SK-N-SH treated with all-trans-retinoic acid at 6 μM for 48 hours (cell line): ENCODE measurements around the gene CD300LB.
"Not testable (repeated sequence)": the region's sequence is repeated elsewhere in the genome, so short reads cannot be mapped to it uniquely, and the experiment has no call there.

Experiments
- ATAC-seq: fragments of 200-7000 bp; cut with Tn5 transposase; 3 replicates; pipeline ENCODE4 v1.9.1; 2020; ENCODE audit warnings: mild to moderate bottlenecking, moderate library complexity
- ARNTL ChIP-seq: fragments of 450-650 bp; formaldehyde crosslinking; IDR thresholded peaks from 2 replicates; pipeline ENCODE4 v1.5.0; 2020; ENCODE audit warnings: low read depth, mild to moderate bottlenecking, moderate library complexity, borderline replicate concordance
- BACH2 ChIP-seq: fragments of 250-450 bp; sonication (Bioruptor Pico); IDR thresholded peaks from 2 replicates; pipeline ENCODE4 v1.9.0; 2021; ENCODE audit warnings: mild to moderate bottlenecking, borderline replicate concordance
- ESRRG ChIP-seq: fragments of 250-450 bp; sonication (Bioruptor Pico); IDR thresholded peaks from 2 replicates; pipeline ENCODE4 v1.6.1; 2021; ENCODE audit warnings: mild to moderate bottlenecking
- GLIS3 ChIP-seq: fragments of 250-450 bp; sonication (Bioruptor Pico); IDR thresholded peaks from 2 replicates; pipeline ENCODE4 v1.5.0; 2020; ENCODE audit warnings: mild to moderate bottlenecking, moderate library complexity
- OSR1 ChIP-seq: fragments of 250-450 bp; sonication (Bioruptor Pico); IDR thresholded peaks from 2 replicates; pipeline ENCODE4 v1.8.0; 2022; ENCODE audit warnings: moderate library complexity, mild to moderate bottlenecking, inconsistent platforms
- PPARA ChIP-seq: fragments of 250-450 bp; sonication (Bioruptor Pico); IDR thresholded peaks from 2 replicates; pipeline ENCODE4 v1.5.0; 2020; ENCODE audit warnings: mild to moderate bottlenecking, borderline replicate concordance
- RARB ChIP-seq: fragments of 250-450 bp; sonication (Bioruptor Pico); IDR thresholded peaks from 2 replicates; pipeline ENCODE4 v1.8.0; 2021; ENCODE audit warnings: mild to moderate bottlenecking, moderate library complexity
- SNAI2 ChIP-seq: fragments of 250-450 bp; sonication (Bioruptor Pico); IDR thresholded peaks from 2 replicates; pipeline ENCODE4 v1.5.0; 2020; ENCODE audit warnings: mild to moderate bottlenecking, moderate library complexity
- TCF4 ChIP-seq: fragments of 250-450 bp; sonication (Bioruptor Pico); IDR thresholded peaks from 2 replicates; pipeline ENCODE4 v1.8.0; 2021; ENCODE audit warnings: mild to moderate bottlenecking, moderate library complexity, borderline replicate concordance
- TOX ChIP-seq: fragments of 250-450 bp; sonication (Bioruptor Pico); IDR thresholded peaks from 2 replicates; pipeline ENCODE4 v1.8.0; 2021; ENCODE audit warnings: mild to moderate bottlenecking, moderate library complexity, borderline replicate concordance
- ZC3H10 ChIP-seq: fragments of 250-450 bp; sonication (Bioruptor Pico); IDR thresholded peaks from 2 replicates; pipeline ENCODE4 v1.5.1; 2021; ENCODE audit warnings: mild to moderate bottlenecking, moderate library complexity
- ZFP3 ChIP-seq: fragments of 250-450 bp; sonication (Bioruptor Pico); IDR thresholded peaks from 2 replicates; pipeline ENCODE4 v1.5.0; 2020; ENCODE audit warnings: mild to moderate bottlenecking, moderate library complexity
- ZFP30 ChIP-seq: fragments of 450-650 bp; formaldehyde crosslinking; IDR thresholded peaks from 2 replicates; pipeline ENCODE4 v1.5.0; 2022; ENCODE audit warnings: mild to moderate bottlenecking, moderate library complexity
- ZNF565 ChIP-seq: fragments of 450-650 bp; formaldehyde crosslinking; conservative IDR thresholded peaks from 2 replicates; pipeline ENCODE4 v1.5.0; 2020; ENCODE audit warnings: low read depth, mild to moderate bottlenecking, moderate library complexity
- ZNF70 ChIP-seq: fragments of 450-650 bp; formaldehyde crosslinking; IDR thresholded peaks from 2 replicates; pipeline ENCODE4 v1.5.0; 2020; ENCODE audit warnings: mild to moderate bottlenecking, moderate library complexity
- ZNF8 ChIP-seq: fragments of 450-650 bp; formaldehyde crosslinking; IDR thresholded peaks from 2 replicates; pipeline ENCODE4 v1.5.0; 2020; ENCODE audit warnings: mild to moderate bottlenecking, moderate library complexity
- TF ChIP-seq, protein P1 (sequence below): fragments of 250-450 bp; sonication (Bioruptor Pico); IDR thresholded peaks from 2 replicates; pipeline ENCODE4 v1.8.0; 2021; ENCODE audit warnings: low read depth, mild to moderate bottlenecking, moderate library complexity, borderline replicate concordance
- TF ChIP-seq, protein P2 (sequence below): fragments of 250-450 bp; sonication (Bioruptor Pico); IDR thresholded peaks from 2 replicates; pipeline ENCODE4 v1.5.1; 2020; ENCODE audit warnings: low read depth, mild to moderate bottlenecking, moderate library complexity
- TF ChIP-seq, protein P3 (sequence below): fragments of 250-450 bp; sonication (Bioruptor Pico); IDR thresholded peaks from 2 replicates; pipeline ENCODE4 v1.5.1; 2021; ENCODE audit warnings: mild to moderate bottlenecking, moderate library complexity
- TF ChIP-seq, protein P4 (sequence below): fragments of 250-450 bp; sonication (Bioruptor Pico); IDR thresholded peaks from 2 replicates; pipeline ENCODE4 v1.5.0; 2020; ENCODE audit warnings: mild to moderate bottlenecking, moderate library complexity

CD300LB gene

DNA sequence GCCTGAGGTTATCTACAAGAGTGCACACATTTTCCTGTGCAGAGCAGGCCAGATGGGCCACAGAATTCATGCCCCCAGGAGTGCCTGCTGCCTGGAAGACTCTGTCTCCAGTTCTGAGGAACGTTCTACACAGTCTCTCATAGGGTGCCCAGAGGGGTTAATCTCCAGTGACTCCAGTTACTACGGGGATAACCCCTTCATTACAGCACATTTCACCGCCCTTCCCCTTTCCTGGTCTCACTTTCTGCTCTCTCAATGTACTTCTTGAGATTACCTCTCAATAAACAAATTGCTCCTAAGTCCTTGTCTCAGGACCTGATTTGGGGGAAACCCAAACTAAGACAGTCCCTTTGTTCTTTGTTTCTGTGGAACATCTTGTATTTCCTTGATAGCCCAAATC, 30.3 kb upstream of the CD300LB start:
- no peak for ATAC-seq
- no peak for TF ChIP-seq SNAI2
- TF ChIP-seq TOX (CRISPR knock-in tag): no peak
- TF ChIP-seq OSR1 (CRISPR knock-in tag): no peak
- TF ChIP-seq, protein P1, sequence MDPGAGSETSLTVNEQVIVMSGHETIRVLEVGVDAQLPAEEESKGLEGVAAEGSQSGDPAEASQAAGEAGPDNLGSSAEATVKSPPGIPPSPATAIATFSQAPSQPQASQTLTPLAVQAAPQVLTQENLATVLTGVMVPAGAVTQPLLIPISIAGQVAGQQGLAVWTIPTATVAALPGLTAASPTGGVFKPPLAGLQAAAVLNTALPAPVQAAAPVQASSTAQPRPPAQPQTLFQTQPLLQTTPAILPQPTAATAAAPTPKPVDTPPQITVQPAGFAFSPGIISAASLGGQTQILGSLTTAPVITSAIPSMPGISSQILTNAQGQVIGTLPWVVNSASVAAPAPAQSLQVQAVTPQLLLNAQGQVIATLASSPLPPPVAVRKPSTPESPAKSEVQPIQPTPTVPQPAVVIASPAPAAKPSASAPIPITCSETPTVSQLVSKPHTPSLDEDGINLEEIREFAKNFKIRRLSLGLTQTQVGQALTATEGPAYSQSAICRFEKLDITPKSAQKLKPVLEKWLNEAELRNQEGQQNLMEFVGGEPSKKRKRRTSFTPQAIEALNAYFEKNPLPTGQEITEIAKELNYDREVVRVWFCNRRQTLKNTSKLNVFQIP (CRISPR knock-in tag): no peak
- TF ChIP-seq, protein P2, sequence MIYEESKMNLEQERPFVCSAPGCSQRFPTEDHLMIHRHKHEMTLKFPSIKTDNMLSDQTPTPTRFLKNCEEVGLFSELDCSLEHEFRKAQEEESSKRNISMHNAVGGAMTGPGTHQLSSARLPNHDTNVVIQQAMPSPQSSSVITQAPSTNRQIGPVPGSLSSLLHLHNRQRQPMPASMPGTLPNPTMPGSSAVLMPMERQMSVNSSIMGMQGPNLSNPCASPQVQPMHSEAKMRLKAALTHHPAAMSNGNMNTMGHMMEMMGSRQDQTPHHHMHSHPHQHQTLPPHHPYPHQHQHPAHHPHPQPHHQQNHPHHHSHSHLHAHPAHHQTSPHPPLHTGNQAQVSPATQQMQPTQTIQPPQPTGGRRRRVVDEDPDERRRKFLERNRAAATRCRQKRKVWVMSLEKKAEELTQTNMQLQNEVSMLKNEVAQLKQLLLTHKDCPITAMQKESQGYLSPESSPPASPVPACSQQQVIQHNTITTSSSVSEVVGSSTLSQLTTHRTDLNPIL (CRISPR knock-in tag): no peak
- no peak for TF ChIP-seq PPARA (CRISPR knock-in tag)
- TF ChIP-seq ZC3H10: no peak
- TF ChIP-seq ZFP3: no peak
- no peak for TF ChIP-seq BACH2 (CRISPR knock-in tag)
- no peak for TF ChIP-seq RARB (CRISPR knock-in tag)
- no peak for TF ChIP-seq ZNF565 (CRISPR knock-in tag)
- no peak for TF ChIP-seq ZNF70 (CRISPR knock-in tag)
- TF ChIP-seq ZNF8 (CRISPR knock-in tag): no peak
- no peak for TF ChIP-seq ESRRG (CRISPR knock-in tag)
- no peak for TF ChIP-seq ZFP30 (CRISPR knock-in tag)

DNA sequence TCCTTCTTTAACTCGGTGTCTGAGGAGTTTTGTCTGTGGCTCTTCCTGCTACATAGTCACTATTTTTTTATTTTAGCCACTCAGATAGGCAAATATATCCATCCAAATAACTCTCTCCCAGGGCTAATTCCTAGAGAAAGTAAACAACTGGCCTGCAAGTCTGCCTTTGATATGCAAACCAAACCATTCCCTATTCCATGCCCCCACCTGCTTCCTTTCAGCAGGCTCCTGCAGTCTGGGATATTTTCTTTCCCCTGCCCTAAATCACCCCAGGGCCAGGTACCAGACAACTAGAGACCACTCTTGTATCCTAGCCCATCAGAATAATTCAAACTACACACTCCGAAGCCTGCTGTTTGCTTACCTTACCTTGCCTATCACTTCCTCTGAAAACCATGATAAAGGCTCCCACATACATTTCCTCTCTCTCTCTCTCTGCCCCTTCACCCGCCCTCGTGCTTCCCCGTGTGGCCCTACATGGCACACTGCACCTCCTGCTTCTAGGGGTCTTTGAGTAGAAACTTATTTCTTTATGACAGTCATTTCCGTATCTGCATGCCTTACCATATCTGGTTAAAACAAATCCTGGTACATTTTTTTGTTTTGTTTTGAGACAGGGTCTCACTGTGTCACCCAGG, 27.7 kb upstream of the CD300LB start:
- no peak for ATAC-seq
- TF ChIP-seq BACH2 (CRISPR knock-in tag) (no peak), ZC3H10 (no peak), ZFP3 (no peak), PPARA (CRISPR knock-in tag) (no peak), ESRRG (CRISPR knock-in tag) (no peak), TCF4 (no peak), ZFP30 (CRISPR knock-in tag) (no peak), ARNTL (no peak), TOX (CRISPR knock-in tag) (no peak), SNAI2 (no peak), ZNF565 (CRISPR knock-in tag) (no peak), GLIS3 (no peak)
- TF ChIP-seq, protein P3, sequence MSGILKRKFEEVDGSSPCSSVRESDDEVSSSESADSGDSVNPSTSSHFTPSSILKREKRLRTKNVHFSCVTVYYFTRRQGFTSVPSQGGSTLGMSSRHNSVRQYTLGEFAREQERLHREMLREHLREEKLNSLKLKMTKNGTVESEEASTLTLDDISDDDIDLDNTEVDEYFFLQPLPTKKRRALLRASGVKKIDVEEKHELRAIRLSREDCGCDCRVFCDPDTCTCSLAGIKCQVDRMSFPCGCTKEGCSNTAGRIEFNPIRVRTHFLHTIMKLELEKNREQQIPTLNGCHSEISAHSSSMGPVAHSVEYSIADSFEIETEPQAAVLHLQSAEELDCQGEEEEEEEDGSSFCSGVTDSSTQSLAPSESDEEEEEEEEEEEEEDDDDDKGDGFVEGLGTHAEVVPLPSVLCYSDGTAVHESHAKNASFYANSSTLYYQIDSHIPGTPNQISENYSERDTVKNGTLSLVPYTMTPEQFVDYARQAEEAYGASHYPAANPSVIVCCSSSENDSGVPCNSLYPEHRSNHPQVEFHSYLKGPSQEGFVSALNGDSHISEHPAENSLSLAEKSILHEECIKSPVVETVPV (CRISPR knock-in tag): no peak
- TF ChIP-seq, protein P4, sequence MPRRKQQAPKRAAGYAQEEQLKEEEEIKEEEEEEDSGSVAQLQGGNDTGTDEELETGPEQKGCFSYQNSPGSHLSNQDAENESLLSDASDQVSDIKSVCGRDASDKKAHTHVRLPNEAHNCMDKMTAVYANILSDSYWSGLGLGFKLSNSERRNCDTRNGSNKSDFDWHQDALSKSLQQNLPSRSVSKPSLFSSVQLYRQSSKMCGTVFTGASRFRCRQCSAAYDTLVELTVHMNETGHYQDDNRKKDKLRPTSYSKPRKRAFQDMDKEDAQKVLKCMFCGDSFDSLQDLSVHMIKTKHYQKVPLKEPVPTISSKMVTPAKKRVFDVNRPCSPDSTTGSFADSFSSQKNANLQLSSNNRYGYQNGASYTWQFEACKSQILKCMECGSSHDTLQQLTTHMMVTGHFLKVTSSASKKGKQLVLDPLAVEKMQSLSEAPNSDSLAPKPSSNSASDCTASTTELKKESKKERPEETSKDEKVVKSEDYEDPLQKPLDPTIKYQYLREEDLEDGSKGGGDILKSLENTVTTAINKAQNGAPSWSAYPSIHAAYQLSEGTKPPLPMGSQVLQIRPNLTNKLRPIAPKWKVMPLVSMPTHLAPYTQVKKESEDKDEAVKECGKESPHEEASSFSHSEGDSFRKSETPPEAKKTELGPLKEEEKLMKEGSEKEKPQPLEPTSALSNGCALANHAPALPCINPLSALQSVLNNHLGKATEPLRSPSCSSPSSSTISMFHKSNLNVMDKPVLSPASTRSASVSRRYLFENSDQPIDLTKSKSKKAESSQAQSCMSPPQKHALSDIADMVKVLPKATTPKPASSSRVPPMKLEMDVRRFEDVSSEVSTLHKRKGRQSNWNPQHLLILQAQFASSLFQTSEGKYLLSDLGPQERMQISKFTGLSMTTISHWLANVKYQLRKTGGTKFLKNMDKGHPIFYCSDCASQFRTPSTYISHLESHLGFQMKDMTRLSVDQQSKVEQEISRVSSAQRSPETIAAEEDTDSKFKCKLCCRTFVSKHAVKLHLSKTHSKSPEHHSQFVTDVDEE: no peak
- TF ChIP-seq, protein P1 (CRISPR knock-in tag): no peak
- TF ChIP-seq, protein P2 (CRISPR knock-in tag): no peak

GRCh38 chr17:74558402-74558801, 27.1 kb upstream of the CD300LB start:
- ATAC-seq: not testable (repeated sequence)
